ENCODE measurements around the gene HBP1.
"Not testable (repeated sequence)": the region's sequence is repeated elsewhere in the genome, so short reads cannot be mapped to it uniquely, and the experiment has no call there.

The HBP1 gene

GRCh38 chr7:107224374-107225223 lies 55.8 kb downstream of the HBP1 start:
- no peak for DNase-seq (ENCODE audit: low read depth in 2 of 2)

DNA sequence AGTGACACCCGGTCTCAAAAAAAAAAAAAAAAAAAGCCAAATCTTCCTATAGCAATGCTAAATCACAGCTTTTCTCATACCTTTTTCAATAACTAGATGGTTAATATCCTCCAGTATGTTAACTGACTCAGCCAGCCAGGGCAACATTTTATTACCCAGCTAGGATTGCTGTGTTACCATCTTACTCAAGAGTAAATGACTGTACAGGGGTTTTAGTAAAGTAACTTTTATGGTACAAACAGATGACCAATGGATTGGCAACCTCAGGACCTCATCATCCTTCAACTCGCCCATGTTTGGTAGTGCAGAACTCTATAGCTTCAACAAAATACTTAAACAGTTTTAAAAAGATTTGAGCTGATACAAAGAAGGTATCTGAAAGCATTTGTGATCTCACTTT lies 59.5 kb downstream of the HBP1 start:
- no peak for DNase-seq (ENCODE audit: low read depth in 2 of 2)

DNA sequence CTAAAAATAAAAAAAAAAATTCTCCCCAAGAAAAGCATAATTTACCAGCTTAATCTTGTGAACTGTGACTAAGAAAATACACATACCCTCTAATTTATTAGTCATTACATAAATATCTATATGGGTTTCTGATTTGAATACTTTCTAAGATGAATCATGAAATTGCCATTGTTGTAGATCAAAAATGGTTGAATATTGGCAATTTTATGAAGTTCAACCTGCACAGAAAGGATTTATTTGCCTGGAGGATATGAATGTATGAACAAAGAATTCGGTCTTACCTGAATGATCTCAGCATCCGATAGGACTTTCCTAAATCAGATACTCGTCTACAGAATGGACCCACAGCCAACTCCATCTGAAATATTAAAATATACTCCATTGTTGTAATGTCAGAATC lies 61.5 kb downstream of the HBP1 start:
- no peak for DNase-seq (ENCODE audit: low read depth in 2 of 2)

DNA sequence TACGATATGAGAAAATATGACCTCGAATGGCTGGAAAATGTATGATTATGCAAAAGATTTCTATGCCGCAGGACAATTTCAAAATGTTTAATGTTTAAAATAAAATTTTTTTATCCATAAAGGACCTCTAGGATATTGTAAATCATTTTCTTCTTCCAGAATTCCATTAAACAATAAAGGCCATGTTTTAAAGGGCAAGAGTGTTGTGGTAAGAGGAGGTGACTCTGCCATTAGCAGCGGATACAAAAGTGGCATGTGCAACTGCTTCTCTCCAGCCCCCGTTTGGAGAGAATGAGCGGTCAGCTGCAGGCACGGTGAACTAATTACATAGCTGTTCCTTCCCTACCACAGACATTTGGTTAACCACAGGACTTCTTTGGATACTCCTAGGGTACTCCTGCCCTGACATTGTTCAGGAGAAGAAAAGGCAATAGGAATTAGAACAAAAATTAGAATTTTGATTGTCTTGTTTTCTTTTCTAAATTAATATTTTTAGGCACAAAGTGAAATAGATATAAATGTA lies 63.8 kb downstream of the HBP1 start:
- DNase-seq (ENCODE audit: low read depth in 2 of 2): no peak

- no peak for DNase-seq (ENCODE audit: low read depth in 2 of 2)
These were observed 64.4 kb downstream of the HBP1 start for GRCh38 chr7:107233174-107233573.

- no peak for DNase-seq (ENCODE audit: low read depth in 2 of 2)
These were observed 65.2 kb downstream of the HBP1 start for GRCh38 chr7:107233981-107234380.

- DNase-seq (ENCODE audit: low read depth in 2 of 2): no peak
These were observed 65.6 kb downstream of the HBP1 start for GRCh38 chr7:107234436-107234835.

DNA sequence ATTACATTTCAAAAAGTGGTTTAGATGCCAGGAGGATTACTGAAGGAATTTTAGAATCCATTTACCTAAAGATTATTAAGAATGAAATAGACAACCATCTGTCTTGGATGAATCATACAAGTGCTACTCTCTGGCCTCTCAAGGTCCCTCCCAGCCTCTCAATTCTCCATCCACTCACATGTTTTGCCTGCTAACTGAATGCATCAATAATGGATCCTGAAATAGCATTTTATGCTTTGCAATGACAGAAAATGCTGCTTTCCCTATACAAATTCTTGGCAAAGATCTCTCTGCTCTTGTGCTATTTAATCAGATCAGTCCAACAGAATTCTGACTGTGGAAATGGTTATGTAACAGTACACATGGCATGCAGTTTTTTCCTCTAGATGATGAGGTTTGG lies 68.1 kb downstream of the HBP1 start:
- DNase-seq (ENCODE audit: low read depth in 2 of 2): no peak

- DNase-seq (ENCODE audit: low read depth in 2 of 2): no peak
These were observed 68.6 kb downstream of the HBP1 start for GRCh38 chr7:107237451-107237850.

DNA sequence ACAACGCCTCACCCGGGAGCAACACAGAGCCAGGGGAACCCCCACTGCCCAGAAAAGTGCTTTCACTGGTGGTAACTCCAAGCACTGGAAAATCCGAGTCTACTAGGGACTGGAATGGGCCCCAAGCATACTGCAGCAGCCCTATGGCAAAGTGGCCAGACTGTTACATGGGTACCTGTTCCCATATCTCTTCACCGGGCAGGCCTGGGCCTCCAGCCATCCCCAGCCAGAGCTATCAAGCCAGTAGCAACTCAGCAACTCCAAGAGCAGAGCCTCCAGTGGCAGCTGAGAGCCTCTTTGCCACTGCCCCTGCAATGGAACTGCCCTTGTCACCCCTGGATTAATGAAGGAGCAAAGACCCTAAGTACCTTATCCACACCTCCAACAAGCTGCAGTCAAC lies 73.5 kb downstream of the HBP1 start:
- no peak for DNase-seq (ENCODE audit: low read depth in 2 of 2)

GRCh38 chr7:107244613-107245012 lies 75.8 kb downstream of the HBP1 start:
- DNase-seq (ENCODE audit: low read depth in 2 of 2): no peak

GRCh38 chr7:107246836-107247235 lies 78.0 kb downstream of the HBP1 start:
- DNase-seq (ENCODE audit: low read depth in 2 of 2): not testable (repeated sequence)

DNA sequence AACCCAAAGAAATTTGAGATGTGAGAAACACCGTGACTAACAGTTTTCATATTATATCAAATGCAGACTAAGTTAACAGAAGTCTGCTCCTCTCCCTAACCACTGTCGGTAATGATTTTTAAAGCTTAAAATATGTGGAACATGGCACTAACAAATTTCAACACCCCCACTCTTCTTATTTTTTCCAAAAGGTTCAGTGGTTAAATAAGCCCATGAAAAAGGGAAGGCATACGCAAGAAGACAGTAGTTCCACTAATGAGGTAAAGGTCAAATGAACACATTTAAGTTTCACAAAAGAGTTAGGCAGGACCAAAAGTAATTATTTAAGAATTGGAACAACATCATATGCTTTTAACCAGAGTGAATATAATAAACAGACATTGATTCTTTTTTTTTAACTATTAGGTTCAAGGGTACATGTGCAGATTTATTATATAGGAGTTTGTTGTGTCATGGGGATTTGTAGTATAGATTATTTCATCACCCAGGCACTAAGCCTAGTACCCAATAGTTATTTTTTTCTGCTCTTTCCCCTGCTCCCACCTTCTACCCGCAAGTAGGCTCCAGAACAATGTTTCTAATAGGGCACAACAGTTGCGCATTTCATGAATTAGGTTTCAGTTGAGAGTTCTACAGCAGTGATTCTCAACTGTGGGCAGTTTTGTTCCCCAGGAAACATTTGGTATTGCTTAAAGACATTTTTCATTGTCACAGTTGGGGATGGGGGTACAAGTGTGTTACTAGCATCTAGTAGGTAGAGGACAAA lies 79.9 kb downstream of the HBP1 start:
- DNase-seq (ENCODE audit: low read depth in 2 of 2): no peak

DNA sequence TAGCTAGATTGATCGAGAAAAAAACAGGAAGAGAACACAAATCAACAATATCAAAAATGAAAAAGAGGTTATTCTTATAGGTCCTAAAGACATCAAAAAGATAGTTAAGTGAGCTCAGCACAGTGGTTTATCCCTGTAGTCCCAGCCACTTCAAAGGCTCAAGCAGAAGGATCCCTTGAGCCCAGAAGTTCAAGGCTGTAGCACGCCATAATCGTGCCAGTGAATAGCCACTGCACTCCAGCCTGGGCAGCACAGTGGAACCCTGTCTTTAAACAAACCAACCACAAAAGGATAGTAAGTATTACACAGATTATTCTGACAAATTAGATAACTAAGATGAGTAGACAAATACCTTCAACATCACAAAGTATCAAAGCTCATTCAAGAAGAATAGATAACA lies 83.2 kb downstream of the HBP1 start:
- DNase-seq (ENCODE audit: low read depth in 2 of 2): no peak

Measured in stimulated activated CD4-positive, alpha-beta T cell treated with anti-CD3 and anti-CD28 coated beads, Interleukin-15, amount 100 ng/mL, for 48 hours (primary cell).